Measurements from ENCODE around the gene NFYC. TPM values are rescaled to one million over a fixed set of nuclear protein-coding genes. Genes with fewer than 3 reads are reported as not detected.

NFYC gene
- total RNA-seq, 5 donors from 2014 or later (not counting 1 experiment from before 2014, with no cell fraction given), result 50.1 to 60.4 (median 52.9) TPM

DNA sequence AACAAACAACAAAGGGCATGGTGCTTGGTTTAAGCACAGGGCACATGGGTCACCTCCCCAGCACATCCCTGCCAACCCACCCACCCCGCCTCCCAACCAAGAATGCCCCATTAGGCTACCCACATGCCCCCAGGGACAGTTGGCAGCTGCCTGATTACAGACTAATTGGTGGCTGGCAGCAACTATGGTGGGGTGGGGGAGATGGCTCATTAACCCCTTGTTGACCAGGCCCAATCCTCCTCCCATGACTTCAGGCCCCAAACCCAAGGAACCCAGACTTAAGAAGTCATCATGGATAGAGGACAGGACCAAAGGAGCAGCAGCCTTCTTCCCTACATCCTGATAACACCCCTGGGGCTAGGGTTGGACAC, 27.4 kb upstream of the NFYC start:
- Mint-ChIP-seq H3K36me3 (no peaks in the 10 kb centered on the region), H3K4me1 (peaks cover 23 to 29% (median 28%) of the 10 kb centered on the region in 3 donors), H3K9me3 (no peaks in the 10 kb centered on the region), H3K4me3 (peak overlapping the region; percentile 66 to 76 (median 71)), H3K27me3 (no peaks in the 10 kb centered on the region), H3K27ac (peak overlapping the region in 1 of 2 donors; percentile 6)
- peaks cover 4 to 25% of the 10 kb centered on the region in 2 experiments for H3K4me1 ChIP-seq (ENCODE audit: control insufficient read depth in 1 of 2, extremely low read depth in 1 of 2, insufficient read depth in 2 of 2, low read length in 2 of 2)
- no peaks in the 10 kb centered on the region for H3K36me3 ChIP-seq (ENCODE audit: control insufficient read depth in 2 of 2, extremely low read depth in 1 of 2, insufficient read depth in 1 of 2, low read length in 1 of 2)
- no peaks in the 10 kb centered on the region for H3K9me3 ChIP-seq
- no peak overlapping the region for H3K4me3 ChIP-seq (ENCODE audit: control insufficient read depth in 1 of 2, extremely low read depth in 1 of 2, low read length in 1 of 2)
- ChIA-PET POLR2A (no interaction called here), CTCF (no interaction called here)
- WGBS (ENCODE audit: insufficient coverage), result no CpG with 5 or more reads among the region's 1 CpG
- H3K27me3 ChIP-seq (replicated peaks in 1 of 2; ENCODE audit: control insufficient read depth in 2 of 2, extremely low read depth in 1 of 2, insufficient read depth in 2 of 2, low read length in 1 of 2), result peaks cover 0 to 2% of the 10 kb centered on the region in 2 experiments
- no peak for ATAC-seq (replicated peaks in 1 of 4)
- DNase-seq, result no peak
- no peak overlapping the region for H3K27ac ChIP-seq (ENCODE audit: low read length)

DNA sequence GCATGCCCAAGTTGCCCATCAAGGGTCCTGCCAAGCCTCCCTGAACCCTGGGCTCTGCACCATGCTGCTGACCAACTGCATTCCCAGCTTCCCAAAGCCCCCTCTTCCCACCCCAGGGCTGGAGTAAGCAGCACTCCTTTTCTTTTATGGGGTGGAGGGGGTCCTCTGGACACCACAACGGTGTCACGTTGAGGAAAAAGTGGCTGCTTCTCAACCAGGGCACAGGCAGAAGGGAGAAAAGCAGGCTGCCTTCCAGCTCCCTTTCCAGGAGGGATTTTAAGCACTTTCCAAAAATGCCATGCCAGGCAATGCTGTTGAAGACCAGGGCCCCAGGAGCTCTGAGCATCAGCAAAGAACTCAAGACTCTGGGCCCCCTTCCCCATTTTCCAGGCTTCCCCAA, 26.7 kb upstream of the NFYC start:
- H3K9me3 ChIP-seq, result no peaks in the 10 kb centered on the region

GRCh38 chr1:40665335-40666171, 26.0 kb upstream of the NFYC start, which contains the start of gene RIMS3:
RIMS3 (minus strand) TSS chr1:40665682; CDS start chr1:40641925, 23,757 bp downstream.
- Histone ChIP-seq H3K27ac (ENCODE audit: low read length) (no peak within 1 kb of the TSS), H3K27me3 (replicated peaks in 1 of 2; ENCODE audit: control insufficient read depth in 2 of 2, extremely low read depth in 1 of 2, insufficient read depth in 2 of 2, low read length in 1 of 2) (peaks cover 0 to 2% of the 10 kb centered on the region in 2 experiments), H3K4me1 (ENCODE audit: control insufficient read depth in 1 of 2, extremely low read depth in 1 of 2, insufficient read depth in 2 of 2, low read length in 2 of 2) (peaks cover 4 to 25% of the 10 kb centered on the region in 2 experiments), H3K36me3 (ENCODE audit: control insufficient read depth in 2 of 2, extremely low read depth in 1 of 2, insufficient read depth in 1 of 2, low read length in 1 of 2) (no peaks in the 10 kb centered on the region), H3K4me3 (ENCODE audit: control insufficient read depth in 1 of 2, extremely low read depth in 1 of 2, low read length in 1 of 2) (peak within 1 kb of the TSS; percentile 54 to 56), H3K9me3 (no peaks in the 10 kb centered on the region)
- H3K4me3 Mint-ChIP-seq, result peak within 1 kb of the TSS; percentile 80 to 85 (median 83)
- 1% methylated on average over 45 of the region's 59 CpGs for WGBS (ENCODE audit: insufficient coverage)
- peak; percentile 16 to 88 (median 66) for DNase-seq
- ChIA-PET CTCF (interaction anchor here (0.6 to 0.7 kb wide), 4 partner anchors 25 to 374 kb away, joined by 3 to 5 read pairs (median 3); no protein-coding TSS in a partner anchor), POLR2A (no interaction called here)
- peak within 1 kb of the TSS; percentile 34 to 38 for H3K27ac Mint-ChIP-seq
- peaks cover 23 to 29% (median 29%) of the 10 kb centered on the region in 3 donors for H3K4me1 Mint-ChIP-seq
- no peaks in the 10 kb centered on the region for H3K27me3 Mint-ChIP-seq
- peak; percentile 85 to 88 (median 86) for ATAC-seq (replicated peaks in 1 of 4)
- H3K9me3 Mint-ChIP-seq, result no peaks in the 10 kb centered on the region
- H3K36me3 Mint-ChIP-seq, result no peaks in the 10 kb centered on the region

More for the DNA sequence above, 26.7 kb upstream of the NFYC start:
- Mint-ChIP-seq H3K4me1 (peaks cover 23 to 29% (median 29%) of the 10 kb centered on the region in 3 donors), H3K9me3 (no peaks in the 10 kb centered on the region), H3K36me3 (no peaks in the 10 kb centered on the region), H3K4me3 (peak overlapping the region; percentile 66 to 76 (median 71)), H3K27ac (peak overlapping the region in 1 of 2 donors; percentile 34), H3K27me3 (no peaks in the 10 kb centered on the region)
- DNase-seq (no peak), ATAC-seq (replicated peaks in 1 of 4) (no peak)
- no peak overlapping the region for H3K27ac ChIP-seq (ENCODE audit: low read length)
- peaks cover 0 to 2% of the 10 kb centered on the region in 2 experiments for H3K27me3 ChIP-seq (replicated peaks in 1 of 2; ENCODE audit: control insufficient read depth in 2 of 2, extremely low read depth in 1 of 2, insufficient read depth in 2 of 2, low read length in 1 of 2)
- H3K36me3 ChIP-seq (ENCODE audit: control insufficient read depth in 2 of 2, extremely low read depth in 1 of 2, insufficient read depth in 1 of 2, low read length in 1 of 2), result no peaks in the 10 kb centered on the region
- no peak overlapping the region for H3K4me3 ChIP-seq (ENCODE audit: control insufficient read depth in 1 of 2, extremely low read depth in 1 of 2, low read length in 1 of 2)
- peaks cover 4 to 25% of the 10 kb centered on the region in 2 experiments for H3K4me1 ChIP-seq (ENCODE audit: control insufficient read depth in 1 of 2, extremely low read depth in 1 of 2, insufficient read depth in 2 of 2, low read length in 2 of 2)
- ChIA-PET CTCF (interaction anchor here in 1 of 2 donors (0.6 kb wide), 1 partner anchor 25 kb away, joined by 3 read pairs; no protein-coding TSS in a partner anchor), POLR2A (no interaction called here)
- 90% methylated on average over 2 of the region's 2 CpGs for WGBS (ENCODE audit: insufficient coverage)

GRCh38 chr1:40668769-40669525, 22.6 kb upstream of the NFYC start:
- WGBS (ENCODE audit: insufficient coverage), result 12% methylated on average over 14 of the region's 21 CpGs
- H3K4me3 Mint-ChIP-seq, result peak overlapping the region; percentile 21 to 63 (median 39)

DNA sequence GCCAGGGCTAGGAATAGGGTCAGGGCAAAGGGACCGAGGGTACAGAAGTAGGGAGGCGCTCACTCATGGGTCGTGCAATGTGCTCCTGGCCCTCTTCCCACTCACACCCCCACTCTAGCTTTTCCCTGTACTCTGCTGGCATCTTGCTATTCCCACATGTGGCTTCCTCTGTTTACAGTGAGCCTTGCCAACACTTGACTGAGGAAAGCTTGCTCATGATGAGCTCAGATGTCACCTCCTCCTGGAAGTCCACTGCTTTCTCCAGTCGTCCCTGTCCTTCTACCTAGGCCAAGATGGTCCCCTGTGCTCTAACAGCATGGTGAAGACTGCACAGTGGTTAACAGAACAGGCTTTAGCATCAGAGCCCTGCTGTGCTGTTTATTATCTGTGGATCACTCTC, 18.1 kb upstream of the NFYC start:
- no peaks in the 10 kb centered on the region for H3K36me3 Mint-ChIP-seq
- no peak overlapping the region for H3K4me3 Mint-ChIP-seq
- H3K27ac ChIP-seq (ENCODE audit: low read length), result no peak overlapping the region
- peaks cover 5 to 8% (median 7%) of the 10 kb centered on the region in 3 donors for H3K4me1 Mint-ChIP-seq
- no peaks in the 10 kb centered on the region for H3K27me3 ChIP-seq (replicated peaks in 1 of 2; ENCODE audit: control insufficient read depth in 2 of 2, extremely low read depth in 1 of 2, insufficient read depth in 2 of 2, low read length in 1 of 2)
- H3K27ac Mint-ChIP-seq, result no peak overlapping the region
- ATAC-seq (replicated peaks in 1 of 4), result no peak
- WGBS (ENCODE audit: insufficient coverage), result 77% methylated on average over 2 of the region's 4 CpGs
- no peaks in the 10 kb centered on the region for H3K36me3 ChIP-seq (ENCODE audit: control insufficient read depth in 2 of 2, extremely low read depth in 1 of 2, insufficient read depth in 1 of 2, low read length in 1 of 2)
- no peak for DNase-seq
- H3K9me3 ChIP-seq, result no peaks in the 10 kb centered on the region
- peaks cover 0 to 6% of the 10 kb centered on the region in 2 donors for H3K27me3 Mint-ChIP-seq
- ChIA-PET POLR2A (no interaction called here), CTCF (interaction anchor here in 1 of 2 donors (0.7 to 1.0 kb wide), 2 partner anchors 20 to 720 kb away, joined by 4 to 5 read pairs; no protein-coding TSS in a partner anchor)
- H3K4me3 ChIP-seq (ENCODE audit: control insufficient read depth in 1 of 2, extremely low read depth in 1 of 2, low read length in 1 of 2), result no peak overlapping the region
- H3K4me1 ChIP-seq (ENCODE audit: control insufficient read depth in 1 of 2, extremely low read depth in 1 of 2, insufficient read depth in 2 of 2, low read length in 2 of 2), result peaks cover 0 to 4% of the 10 kb centered on the region in 2 experiments
- H3K9me3 Mint-ChIP-seq, result no peaks in the 10 kb centered on the region

More at GRCh38 chr1:40668769-40669525, 22.6 kb upstream of the NFYC start:
- H3K9me3 ChIP-seq, result no peaks in the 10 kb centered on the region
- no peaks in the 10 kb centered on the region for H3K36me3 ChIP-seq (ENCODE audit: control insufficient read depth in 2 of 2, extremely low read depth in 1 of 2, insufficient read depth in 1 of 2, low read length in 1 of 2)
- POLR2A ChIA-PET, result interaction anchor here in 1 of 2 donors (0.6 kb wide), 1 partner anchor 284 kb away, joined by 3 read pairs; no protein-coding TSS in a partner anchor
- ATAC-seq (replicated peaks in 1 of 4), result peak; percentile 54 to 71 (median 60)
- H3K27me3 ChIP-seq (replicated peaks in 1 of 2; ENCODE audit: control insufficient read depth in 2 of 2, extremely low read depth in 1 of 2, insufficient read depth in 2 of 2, low read length in 1 of 2), result peaks cover 0 to 2% of the 10 kb centered on the region in 2 experiments
- H3K36me3 Mint-ChIP-seq, result no peaks in the 10 kb centered on the region
- H3K4me1 ChIP-seq (ENCODE audit: control insufficient read depth in 1 of 2, extremely low read depth in 1 of 2, insufficient read depth in 2 of 2, low read length in 2 of 2), result peaks cover 4 to 25% of the 10 kb centered on the region in 2 experiments
- DNase-seq, result peak; percentile 50 to 91 (median 76)
- CTCF ChIA-PET, result interaction anchor here (0.7 to 2.0 kb wide), 7 partner anchors 12 to 525 kb away, joined by 3 to 13 read pairs (median 4); partner anchors contain the start of gene NFYC (in 1 of the 2)
- peak overlapping the region in 1 of 2 donors; percentile 8 for H3K27ac Mint-ChIP-seq
- H3K27me3 Mint-ChIP-seq, result no peaks in the 10 kb centered on the region
- peaks cover 14 to 18% (median 17%) of the 10 kb centered on the region in 3 donors for H3K4me1 Mint-ChIP-seq
- H3K9me3 Mint-ChIP-seq, result no peaks in the 10 kb centered on the region
- H3K4me3 ChIP-seq (ENCODE audit: control insufficient read depth in 1 of 2, extremely low read depth in 1 of 2, low read length in 1 of 2), result peak overlapping the region in 1 of 2 donors; percentile 32
- no peak overlapping the region for H3K27ac ChIP-seq (ENCODE audit: low read length)

GRCh38 chr1:40676501-40676900, 15.0 kb upstream of the NFYC start:
- H3K36me3 ChIP-seq (ENCODE audit: control insufficient read depth in 2 of 2, extremely low read depth in 1 of 2, insufficient read depth in 1 of 2, low read length in 1 of 2), result no peaks in the 10 kb centered on the region

More at GRCh38 chr1:40676501-40676900, 15.0 kb upstream of the NFYC start:
- Mint-ChIP-seq H3K9me3 (no peaks in the 10 kb centered on the region), H3K4me3 (no peak overlapping the region), H3K4me1 (no peaks in the 10 kb centered on the region), H3K27me3 (peaks cover 0 to 6% of the 10 kb centered on the region in 2 donors), H3K36me3 (no peaks in the 10 kb centered on the region), H3K27ac (no peak overlapping the region)
- WGBS (ENCODE audit: insufficient coverage), result no CpG with 5 or more reads among the region's 1 CpG
- DNase-seq, result no peak
- no peaks in the 10 kb centered on the region for H3K27me3 ChIP-seq (replicated peaks in 1 of 2; ENCODE audit: control insufficient read depth in 2 of 2, extremely low read depth in 1 of 2, insufficient read depth in 2 of 2, low read length in 1 of 2)
- H3K9me3 ChIP-seq, result no peaks in the 10 kb centered on the region
- POLR2A ChIA-PET, result no interaction called here
- H3K4me3 ChIP-seq (ENCODE audit: control insufficient read depth in 1 of 2, extremely low read depth in 1 of 2, low read length in 1 of 2), result no peak overlapping the region
- H3K4me1 ChIP-seq (ENCODE audit: control insufficient read depth in 1 of 2, extremely low read depth in 1 of 2, insufficient read depth in 2 of 2, low read length in 2 of 2), result no peaks in the 10 kb centered on the region
- no peak overlapping the region for H3K27ac ChIP-seq (ENCODE audit: low read length)
- ATAC-seq (replicated peaks in 1 of 4), result no peak
- CTCF ChIA-PET, result no interaction called here

Measured in T-cell (primary cell).